PC-9 (cell line): Measurements from ENCODE around the gene POLR3C. TPM values are rescaled to one million over a fixed set of nuclear protein-coding genes. Genes with fewer than 3 reads are reported as not detected.

Source experiments
- BruUV-seq: library from RNA; stranded (reverse); fragments of 400-500 nt; replicated peaks from 2 replicates; lab custom pipeline; 2021; lab: Mats Ljungman, UMichigan
- CTCF ChIA-PET: fragments of 300-600 bp; sonication (Branson Sonifier 250); formaldehyde crosslinking; loops from one replicate; lab custom pipeline; 2022; ENCODE audit warnings: antibody characterized with exemption; lab: Charles Lee
- POLR2A ChIA-PET: fragments of 300-600 bp; sonication (Branson Sonifier 250); formaldehyde crosslinking; loops from one replicate; lab custom pipeline; 2022; ENCODE audit warnings: antibody characterized with exemption; ENCODE audit not compliant: unreplicated experiment; lab: Charles Lee
- DNase-seq, 2 experiments: peaks; one replicate each; pipeline versions ENCODE4 v3.0.0 to v3.0.0-alpha.2; 2015 to 2022; ENCODE audit warnings: mixed read lengths in 1 of 2
- H2AFZ ChIP-seq: fragments of 200-600 bp; sonication (generic); 2 replicates; pipeline ENCODE4 v1.8.1; 2017; ENCODE audit warnings: antibody characterized with exemption
- H3F3A ChIP-seq: fragments of 200-600 bp; sonication (generic); 2 replicates; pipeline ENCODE4 v1.8.1; 2017; ENCODE audit warnings: antibody characterized with exemption, mild to moderate bottlenecking, low read depth; ENCODE audit not compliant: insufficient read depth
- H3K27ac ChIP-seq: fragments of 200-600 bp; sonication (generic); 2 replicates; pipeline ENCODE4 v1.6.1; 2016; ENCODE audit warnings: mixed run types
- H3K27me3 ChIP-seq: fragments of 200-600 bp; sonication (generic); 2 replicates; pipeline ENCODE4 v1.6.1; 2016; ENCODE audit warnings: low read depth, mixed run types; ENCODE audit not compliant: insufficient read depth
- H3K36me3 ChIP-seq: fragments of 200-600 bp; sonication (generic); 2 replicates; pipeline ENCODE4 v1.6.1; 2016; ENCODE audit warnings: low read depth, mixed run types
- H3K4me1 ChIP-seq: fragments of 200-600 bp; sonication (generic); replicated peaks from 2 replicates; pipeline ENCODE4 v1.6.1; 2016; ENCODE audit warnings: mixed run types; ENCODE audit not compliant: insufficient read depth
- H3K4me2 ChIP-seq: fragments of 200-600 bp; sonication (generic); 2 replicates; pipeline ENCODE4 v1.6.1; 2017; ENCODE audit warnings: mixed run types
- H3K4me3 ChIP-seq: fragments of 200-600 bp; sonication (generic); 2 replicates; pipeline ENCODE4 v1.6.1; 2016; ENCODE audit warnings: mixed run types
- H3K79me2 ChIP-seq: fragments of 200-600 bp; sonication (generic); 2 replicates; pipeline ENCODE4 v1.6.1; 2017; ENCODE audit warnings: low read depth, mixed run types
- H3K9me2 ChIP-seq: fragments of 200-600 bp; sonication (generic); 2 replicates; pipeline ENCODE4 v1.8.1; 2017; ENCODE audit warnings: mild to moderate bottlenecking; ENCODE audit not compliant: insufficient read depth
- H3K9me3 ChIP-seq: fragments of 200-600 bp; sonication (generic); 2 replicates; pipeline ENCODE4 v1.8.1; 2016; ENCODE audit warnings: low read depth; ENCODE audit not compliant: insufficient read depth
- H4K20me1 ChIP-seq: fragments of 200-600 bp; sonication (generic); 2 replicates; pipeline ENCODE4 v1.8.1; 2017; ENCODE audit not compliant: insufficient read depth
- EZH2 ChIP-seq: fragments of 200-600 bp; sonication (generic); IDR thresholded peaks from 2 replicates; pipeline ENCODE4 v1.8.0; 2017; ENCODE audit warnings: antibody characterized with exemption, low read depth
- intact Hi-C: fragments of 100-400 bp; cut with micrococcal nuclease; formaldehyde crosslinking; loops from one replicate; pipeline ENCODE4 v1.10.0; 2022; ENCODE audit not compliant: unreplicated experiment
- total RNA-seq: library from RNA; stranded (reverse); gene quantifications from 2 replicates; pipeline ENCODE4 v1.2.3, GENCODE V29; 2021
- TF ChIP-seq, protein P1 (sequence below): fragments of 200-600 bp; sonication (generic); conservative IDR thresholded peaks from 2 replicates; pipeline ENCODE4 v1.6.1; 2017; ENCODE audit warnings: mixed run types, antibody characterized with exemption, mild to moderate bottlenecking, moderate library complexity

POLR3C gene
- total RNA-seq, 1 experiment from 2014 or later, result 21.2 TPM

DNA sequence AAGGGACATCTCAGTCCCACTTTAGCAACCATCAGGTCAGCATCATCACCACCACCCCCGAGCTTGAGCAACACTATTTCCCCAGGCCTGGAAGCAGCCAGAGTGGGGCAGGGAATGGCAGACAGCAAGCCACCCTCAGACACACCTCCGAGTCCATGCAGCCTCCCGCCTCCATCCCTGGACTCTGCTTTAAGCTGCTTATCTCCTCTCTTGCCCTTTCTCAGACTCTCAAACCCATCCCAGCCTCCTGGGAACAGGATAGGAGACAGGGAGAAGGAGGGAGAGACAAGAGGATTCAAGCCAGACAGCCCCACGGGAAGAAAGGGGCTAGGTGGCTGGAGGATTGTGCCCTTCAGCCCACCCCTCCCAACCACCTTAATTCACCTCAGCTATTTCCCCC, 33.2 kb downstream of the POLR3C start:
- Histone ChIP-seq H3K36me3 (0 out of 2 replicates have a peak, but pooled peaks cover 14% of the 10 kb centered on the region), H3K27me3 (no peaks in the 10 kb centered on the region), H3K4me3 (no peak overlapping the region), H4K20me1 (no peaks in the 10 kb centered on the region), H3K9me3 (no peaks in the 10 kb centered on the region), H3F3A (peaks cover 4% of the 10 kb centered on the region; the same call in 1 of the 2 replicates), H3K79me2 (peaks cover 14% of the 10 kb centered on the region), H3K27ac (no peak overlapping the region), H2AFZ (no peak overlapping the region), H3K9me2 (no peaks in the 10 kb centered on the region), H3K4me1 (peaks cover 8% of the 10 kb centered on the region), H3K4me2 (no peak overlapping the region)
- TF ChIP-seq, protein P1, sequence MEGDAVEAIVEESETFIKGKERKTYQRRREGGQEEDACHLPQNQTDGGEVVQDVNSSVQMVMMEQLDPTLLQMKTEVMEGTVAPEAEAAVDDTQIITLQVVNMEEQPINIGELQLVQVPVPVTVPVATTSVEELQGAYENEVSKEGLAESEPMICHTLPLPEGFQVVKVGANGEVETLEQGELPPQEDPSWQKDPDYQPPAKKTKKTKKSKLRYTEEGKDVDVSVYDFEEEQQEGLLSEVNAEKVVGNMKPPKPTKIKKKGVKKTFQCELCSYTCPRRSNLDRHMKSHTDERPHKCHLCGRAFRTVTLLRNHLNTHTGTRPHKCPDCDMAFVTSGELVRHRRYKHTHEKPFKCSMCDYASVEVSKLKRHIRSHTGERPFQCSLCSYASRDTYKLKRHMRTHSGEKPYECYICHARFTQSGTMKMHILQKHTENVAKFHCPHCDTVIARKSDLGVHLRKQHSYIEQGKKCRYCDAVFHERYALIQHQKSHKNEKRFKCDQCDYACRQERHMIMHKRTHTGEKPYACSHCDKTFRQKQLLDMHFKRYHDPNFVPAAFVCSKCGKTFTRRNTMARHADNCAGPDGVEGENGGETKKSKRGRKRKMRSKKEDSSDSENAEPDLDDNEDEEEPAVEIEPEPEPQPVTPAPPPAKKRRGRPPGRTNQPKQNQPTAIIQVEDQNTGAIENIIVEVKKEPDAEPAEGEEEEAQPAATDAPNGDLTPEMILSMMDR, result no peak
- TF ChIP-seq EZH2, result no peak
- POLR2A ChIA-PET, result no interaction called here
- no TSS peak for BruUV-seq
- CTCF ChIA-PET, result no interaction called here
- DNase-seq, result no peak
- intact Hi-C loops, result loop anchor here (5.0 kb wide), 1 partner anchor 180 kb away; no protein-coding TSS in a partner anchor

DNA sequence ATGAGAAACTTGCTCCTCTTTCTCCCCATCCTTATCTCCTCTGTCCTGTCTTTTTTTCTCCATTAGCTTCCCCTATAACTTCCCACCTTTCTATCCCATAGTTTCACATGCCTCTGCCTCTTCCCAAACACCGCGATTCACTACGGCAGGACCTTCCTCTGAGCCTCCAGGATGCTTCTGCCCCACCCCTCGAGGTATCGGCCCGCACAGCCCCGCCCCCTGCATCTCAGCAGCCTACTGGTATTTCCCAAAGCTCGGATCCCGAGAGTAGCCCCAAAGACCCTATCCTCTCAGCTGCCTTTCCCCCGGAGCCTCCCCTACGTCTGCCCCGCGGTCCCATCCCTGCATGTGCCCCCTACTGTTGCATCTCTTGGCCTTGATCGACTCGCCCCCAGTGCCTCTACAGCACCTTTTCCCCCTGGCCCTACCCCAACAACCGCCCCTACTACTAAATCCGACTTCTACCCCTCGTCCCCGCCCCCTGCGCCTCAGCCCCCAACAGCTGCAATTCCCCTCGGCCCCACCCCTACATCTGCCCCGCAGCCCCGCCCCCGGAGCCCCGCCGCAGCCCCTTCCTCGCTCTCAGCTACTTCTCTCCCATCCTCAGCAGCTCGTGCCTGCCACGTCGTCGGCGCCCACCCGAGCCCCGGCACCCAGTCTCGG, 34.4 kb downstream of the POLR3C start:
- no TSS peak for BruUV-seq
- no peaks in the 10 kb centered on the region for H3K9me3 ChIP-seq
- H3K4me1 ChIP-seq, result peaks cover 8% of the 10 kb centered on the region
- H3K4me3 ChIP-seq, result peak overlapping the region; percentile 93
- no peaks in the 10 kb centered on the region for H3K27me3 ChIP-seq
- no peaks in the 10 kb centered on the region for H3K9me2 ChIP-seq
- CTCF ChIA-PET, result interaction anchor here (0.5 to 2.3 kb wide), 9 partner anchors 8 to 148 kb away, joined by 3 to 29 read pairs (median 6); partner anchors contain the start of genes NUDT17 and PEX11B
- H3K27ac ChIP-seq, result no peak overlapping the region
- no peaks in the 10 kb centered on the region for H4K20me1 ChIP-seq
- H3K79me2 ChIP-seq, result peaks cover 14% of the 10 kb centered on the region
- peak overlapping the region; percentile 77 for H2AFZ ChIP-seq
- H3K4me2 ChIP-seq, result peak overlapping the region; percentile 75
- 0 out of 2 replicates have a peak, but pooled peaks cover 14% of the 10 kb centered on the region for H3K36me3 ChIP-seq
- TF ChIP-seq EZH2, result no peak
- TF ChIP-seq, protein P1, result no peak
- intact Hi-C loops, result loop anchor here (2.0 to 5.0 kb wide), 2 partner anchors 60 to 179 kb away; partner anchors contain the start of gene PEX11B
- H3F3A ChIP-seq, result peaks cover 4% of the 10 kb centered on the region; the same call in 1 of the 2 replicates
- POLR2A ChIA-PET, result interaction anchor here (0.5 to 1.8 kb wide), 7 partner anchors 12 to 393 kb away, joined by 3 to 19 read pairs (median 5); partner anchors contain the start of gene PEX11B
- DNase-seq, result peak in 1 of 2 experiments; percentile 50

DNA sequence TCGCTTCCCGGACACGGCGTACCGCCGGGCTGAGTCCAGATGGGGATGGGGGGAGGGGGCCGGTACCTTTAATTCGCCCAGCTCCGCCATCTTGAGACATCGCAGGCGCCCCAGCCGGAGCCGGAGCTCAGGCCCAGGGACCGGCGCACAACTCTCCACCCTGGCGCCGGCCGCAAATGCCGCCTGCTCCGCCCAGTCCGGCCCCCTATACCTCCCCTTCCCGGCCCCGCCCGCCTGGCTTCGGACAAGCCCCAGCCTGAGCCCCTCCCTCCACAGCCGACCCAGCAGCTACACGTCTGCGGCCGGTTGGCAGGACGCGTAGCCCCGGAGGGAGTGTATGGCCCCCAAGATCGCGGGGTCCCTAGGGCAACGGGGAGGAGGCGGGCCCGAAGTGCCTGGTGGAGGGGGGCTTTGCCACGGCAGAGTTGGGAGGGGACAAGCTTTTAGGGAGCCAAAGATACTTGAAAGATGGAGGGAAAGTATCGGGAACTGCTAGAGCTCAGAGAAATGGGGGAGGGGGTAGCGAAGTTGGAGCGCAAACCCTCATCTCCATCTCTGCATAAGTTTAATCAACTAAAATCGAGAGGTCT, 35.0 kb downstream of the POLR3C start, which contains the start of gene PIAS3:
TSS of gene PIAS3 (minus strand) at position 181 of the 590 bp plus-strand sequence. CDS start at position 90, 91 bp downstream.
- Histone ChIP-seq H3K27me3 (no peaks in the 10 kb centered on the region), H4K20me1 (no peaks in the 10 kb centered on the region), H3K79me2 (peaks cover 14% of the 10 kb centered on the region), H3K36me3 (0 out of 2 replicates have a peak, but pooled peaks cover 14% of the 10 kb centered on the region), H3K4me3 (peak within 1 kb of the TSS; percentile 93), H3K4me1 (peaks cover 8% of the 10 kb centered on the region), H2AFZ (peak within 1 kb of the TSS; percentile 89), H3K4me2 (peak within 1 kb of the TSS; percentile 75), H3F3A (peaks cover 4% of the 10 kb centered on the region; the same call in 1 of the 2 replicates), H3K9me2 (no peaks in the 10 kb centered on the region), H3K27ac (peak within 1 kb of the TSS; percentile 23; the same call in 1 of the 2 replicates), H3K9me3 (no peaks in the 10 kb centered on the region)
- no peak for TF ChIP-seq EZH2
- TF ChIP-seq, protein P1, result no peak
- POLR2A ChIA-PET, result interaction anchor here (0.5 to 1.8 kb wide), 12 partner anchors 12 to 394 kb away, joined by 3 to 19 read pairs (median 5); partner anchors contain the start of genes ANKRD34A, PEX11B and POLR3GL
- BruUV-seq, result no TSS peak
- intact Hi-C loops, result loop anchor here (1.0 to 5.0 kb wide), 3 partner anchors 33 to 178 kb away; partner anchors contain the start of gene PEX11B
- CTCF ChIA-PET, result interaction anchor here (0.5 to 2.3 kb wide), 9 partner anchors 9 to 148 kb away, joined by 3 to 29 read pairs (median 6); partner anchors contain the start of genes NUDT17 and PEX11B
- DNase-seq, result peak; percentile 81 to 95
